Activated CD8-positive, alpha-beta memory T cell treated with anti-CD3 and anti-CD28 coated beads, Interleukin-2, amount 50 U/mL, for 1 hour (primary cell): ENCODE measurements around the gene RNU1-2.
"Not testable (repeated sequence)": the region's sequence is repeated elsewhere in the genome, so short reads cannot be mapped to it uniquely, and the experiment has no call there.

Experiments used
- DNase-seq: peaks from one replicate; pipeline ENCODE4 v3.0.0-alpha.2; 2020; ENCODE audit errors: extremely low read depth

The RNU1-2 gene

DNA sequence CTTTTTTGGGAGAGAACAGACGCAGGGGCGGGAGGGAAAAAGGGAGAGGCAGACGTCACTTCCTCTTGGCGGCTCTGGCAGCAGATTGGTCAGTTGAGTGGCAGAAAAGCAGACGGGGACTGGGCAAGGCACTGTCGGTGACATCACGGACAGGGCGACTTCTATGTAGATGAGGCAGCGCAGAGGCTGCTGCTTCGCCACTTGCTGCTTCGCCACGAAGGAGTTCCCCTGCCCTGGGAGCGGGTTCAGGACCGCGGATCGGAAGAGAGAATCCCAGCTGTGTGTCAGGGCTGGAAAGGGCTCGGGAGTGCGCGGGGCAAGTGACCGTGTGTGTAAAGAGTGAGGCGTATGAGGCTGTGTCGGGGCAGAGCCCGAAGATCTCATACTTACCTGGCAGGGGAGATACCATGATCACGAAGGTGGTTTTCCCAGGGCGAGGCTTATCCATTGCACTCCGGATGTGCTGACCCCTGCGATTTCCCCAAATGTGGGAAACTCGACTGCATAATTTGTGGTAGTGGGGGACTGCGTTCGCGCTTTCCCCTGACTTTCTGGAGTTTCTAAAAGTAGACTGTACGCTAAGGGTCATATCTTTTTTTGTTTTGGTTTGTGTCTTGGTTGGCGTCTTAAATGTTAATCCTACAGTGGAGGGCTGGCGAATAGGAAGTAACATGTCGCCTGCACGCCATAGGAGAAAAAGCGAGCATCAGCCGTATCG, at the start of gene RNU1-2:
Gene RNU1-2 (plus strand): TSS at position 383 of the 718 bp plus-strand sequence.
- peak; percentile 73 for DNase-seq

DNA sequence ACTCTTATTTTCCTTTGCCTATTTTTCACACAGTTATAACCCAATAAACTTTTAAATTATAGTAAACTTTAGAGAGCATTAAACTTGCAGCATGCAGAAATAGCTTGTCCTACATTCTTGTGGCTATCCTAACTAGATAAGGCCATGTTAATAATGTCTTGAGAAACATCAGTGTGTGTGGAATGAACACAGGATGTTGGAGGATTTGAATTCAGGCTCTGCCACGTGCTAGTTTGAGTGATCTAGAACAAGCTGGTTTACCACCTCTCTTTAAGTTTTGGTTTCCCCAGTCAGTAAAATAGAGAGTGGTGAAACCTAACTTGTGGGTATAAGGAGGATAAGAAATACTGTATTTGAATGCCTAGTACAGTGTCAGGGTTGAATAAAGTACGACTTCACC, 39.6 kb upstream of the RNU1-2 start:
- not testable (repeated sequence) for DNase-seq

DNA sequence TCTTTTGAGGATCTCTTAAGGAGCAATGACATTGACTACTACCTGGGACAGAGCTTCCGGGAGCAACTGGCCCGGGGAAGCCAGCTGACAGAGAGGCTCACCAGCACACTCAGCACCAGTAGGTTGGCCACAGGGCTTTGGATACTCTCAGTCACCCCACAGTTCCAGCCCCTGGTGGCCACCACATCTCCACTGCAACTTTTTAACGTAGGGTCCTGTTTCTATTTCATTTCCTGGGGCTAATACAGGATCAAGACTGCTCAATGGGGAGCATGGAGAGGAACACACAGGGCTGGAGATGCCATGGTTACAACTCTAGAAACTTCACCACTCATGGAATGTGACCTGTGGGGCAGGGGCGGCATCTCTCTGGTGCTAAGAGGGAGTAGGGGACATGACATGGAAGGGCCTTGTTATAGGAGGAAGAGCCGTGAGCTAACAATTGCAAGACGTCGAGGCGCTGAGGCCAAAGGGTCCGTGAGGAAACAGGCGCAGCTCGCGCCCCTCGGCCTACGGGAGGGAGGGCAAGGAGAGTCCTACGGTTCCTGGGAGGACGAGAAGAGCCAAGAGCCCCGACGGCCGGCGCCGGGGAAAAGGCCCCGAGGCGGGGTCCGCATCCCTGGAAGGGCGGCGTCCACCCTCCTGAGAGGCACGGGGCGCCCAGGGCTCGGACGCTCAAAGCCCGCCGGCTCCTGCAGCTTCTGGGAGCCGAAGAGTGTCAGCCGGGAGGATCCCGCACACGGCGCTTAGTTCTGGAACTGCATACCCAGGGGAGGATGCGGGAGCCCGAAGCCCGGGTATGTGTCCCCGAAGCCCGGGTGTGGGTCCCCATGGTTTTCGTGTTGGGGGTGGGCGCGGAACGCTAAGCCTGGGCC, 36.4 kb upstream of the RNU1-2 start:
- not testable (repeated sequence) for DNase-seq

DNA sequence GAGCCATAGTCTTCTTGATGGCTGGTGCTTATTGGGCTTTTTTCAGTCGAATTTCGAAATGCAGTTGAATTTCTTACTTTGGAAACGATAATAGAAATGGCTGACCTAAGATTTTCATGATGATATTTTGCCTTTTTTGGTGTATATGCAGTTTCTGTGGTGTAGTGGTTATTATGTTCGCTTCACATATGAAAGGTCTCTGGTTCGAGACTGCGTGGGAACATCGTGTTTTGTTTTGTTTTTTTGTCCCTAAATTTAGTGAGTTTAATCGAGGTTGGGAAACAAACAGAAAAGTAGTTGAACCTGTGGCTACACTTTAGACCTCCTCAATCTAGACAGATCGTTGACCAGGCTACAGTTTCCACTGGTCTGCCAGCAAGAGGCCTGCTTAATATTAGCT, 35.7 kb upstream of the RNU1-2 start:
- not testable (repeated sequence) for DNase-seq

DNA sequence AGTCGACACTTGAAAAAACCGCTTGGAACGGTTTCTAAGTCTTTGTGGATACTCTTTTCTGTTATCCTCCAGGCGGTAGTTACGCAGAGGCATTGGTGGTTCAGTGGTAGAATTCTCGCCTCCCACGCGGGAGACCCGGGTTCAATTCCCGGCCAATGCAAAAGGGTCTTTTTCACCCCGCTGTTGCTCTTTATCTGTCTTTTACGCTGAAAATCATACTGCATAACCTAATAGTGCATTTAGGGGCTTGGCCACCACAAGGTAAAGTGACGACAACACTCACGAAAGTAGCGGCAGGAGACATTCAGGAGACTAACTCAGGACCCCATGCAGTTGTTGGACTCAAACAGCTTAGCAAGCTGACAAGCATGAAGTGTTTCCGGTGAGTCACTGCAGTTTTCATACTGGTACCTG, 33.9 kb upstream of the RNU1-2 start:
- not testable (repeated sequence) for DNase-seq

DNA sequence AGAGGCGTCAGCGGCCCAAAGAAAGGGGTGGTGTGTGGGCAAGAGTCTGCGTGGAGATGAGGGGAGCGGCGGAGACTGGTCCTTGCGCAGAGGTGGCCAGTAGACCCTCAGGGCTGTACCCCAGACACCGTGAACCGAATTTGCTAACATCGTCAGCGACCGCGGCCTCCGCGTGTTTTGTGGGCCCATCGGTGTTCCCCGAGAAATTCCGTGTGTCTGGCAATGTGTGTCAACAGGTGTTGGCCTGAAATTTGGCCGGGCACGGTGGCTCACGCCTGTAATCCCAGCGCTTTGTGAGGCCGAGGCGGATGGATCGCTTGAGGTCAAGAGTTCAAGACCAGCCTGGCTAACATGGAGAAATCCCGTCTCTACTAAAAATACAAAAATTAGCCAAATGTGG, 33.4 kb upstream of the RNU1-2 start:
- DNase-seq, result not testable (repeated sequence)

DNA sequence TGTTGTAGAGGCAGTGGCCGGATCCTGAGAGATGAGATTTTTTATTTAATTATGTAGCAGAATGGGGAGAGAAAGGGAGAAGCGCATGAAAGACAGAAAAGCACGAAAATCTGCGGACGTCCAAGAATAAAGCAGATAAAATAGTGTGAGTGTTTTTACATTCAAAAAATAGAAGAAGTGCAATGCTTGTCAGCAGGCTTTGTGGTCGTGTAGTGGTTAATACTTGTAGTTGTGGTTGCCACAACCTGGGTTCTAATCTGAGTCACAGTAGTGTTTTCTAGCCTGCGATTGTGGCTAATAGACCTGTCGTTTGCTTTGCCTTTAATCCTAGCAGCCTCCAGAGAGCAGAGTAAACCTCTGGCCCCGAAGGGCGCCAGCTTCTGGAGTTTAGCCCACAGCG, 32.8 kb upstream of the RNU1-2 start:
- DNase-seq, result not testable (repeated sequence)

DNA sequence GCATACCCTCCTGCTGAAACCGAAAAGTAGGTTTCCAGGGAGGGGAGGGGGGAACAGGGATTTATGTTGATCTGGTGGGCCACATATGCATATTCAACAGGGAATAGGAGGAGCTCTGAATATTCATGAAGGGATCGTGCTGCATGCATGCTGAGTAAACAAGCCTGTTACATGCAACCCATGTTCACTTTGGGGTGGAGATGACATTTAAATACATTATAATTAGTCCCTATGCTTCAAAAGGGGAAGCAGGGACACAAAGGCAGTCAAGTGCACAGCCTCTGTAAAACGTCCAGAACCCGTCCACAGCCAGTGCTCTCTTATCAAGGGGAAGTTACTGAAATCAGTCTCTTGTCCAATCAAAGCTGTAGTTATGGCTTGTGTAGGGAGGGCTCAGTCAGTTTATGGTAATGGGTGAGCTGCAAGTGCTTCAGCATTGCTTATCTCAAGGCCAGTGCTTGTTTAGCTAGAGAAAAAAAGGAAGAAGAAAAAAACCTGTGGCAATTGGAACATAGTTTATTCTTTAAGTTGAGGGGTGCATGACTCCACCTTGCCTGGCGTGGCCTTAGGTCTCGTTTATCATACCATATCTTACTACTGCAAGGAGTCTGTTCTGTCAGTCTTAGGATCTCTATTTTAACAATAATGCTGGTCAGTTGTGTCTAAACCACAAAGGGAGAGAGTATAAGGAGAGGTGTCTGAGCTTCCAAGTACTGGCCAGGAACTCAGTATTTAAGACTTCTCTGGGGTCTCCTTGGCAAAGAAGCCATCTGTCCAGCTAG, 28.7 kb upstream of the RNU1-2 start:
- not testable (repeated sequence) for DNase-seq

DNA sequence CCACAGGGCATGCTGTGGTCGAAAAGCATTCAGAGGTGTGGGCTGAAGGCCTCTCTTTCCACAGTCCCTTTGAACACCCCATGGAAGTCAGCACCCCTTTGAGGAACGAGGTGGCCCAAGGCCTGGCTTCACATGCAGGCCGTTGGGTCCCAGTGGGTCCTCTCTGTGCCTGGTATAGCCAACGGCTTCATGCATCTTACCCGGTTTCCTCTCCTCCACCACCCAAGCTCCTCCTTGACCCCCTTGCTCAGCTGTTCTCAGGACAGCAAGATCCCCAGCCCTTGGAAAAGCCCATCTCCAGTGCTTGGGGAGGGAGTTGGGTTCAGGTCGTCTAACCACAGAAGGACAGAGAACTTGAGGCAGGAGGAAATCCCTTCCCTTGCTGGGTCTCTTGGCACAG, 27.0 kb upstream of the RNU1-2 start:
- DNase-seq, result not testable (repeated sequence)

DNA sequence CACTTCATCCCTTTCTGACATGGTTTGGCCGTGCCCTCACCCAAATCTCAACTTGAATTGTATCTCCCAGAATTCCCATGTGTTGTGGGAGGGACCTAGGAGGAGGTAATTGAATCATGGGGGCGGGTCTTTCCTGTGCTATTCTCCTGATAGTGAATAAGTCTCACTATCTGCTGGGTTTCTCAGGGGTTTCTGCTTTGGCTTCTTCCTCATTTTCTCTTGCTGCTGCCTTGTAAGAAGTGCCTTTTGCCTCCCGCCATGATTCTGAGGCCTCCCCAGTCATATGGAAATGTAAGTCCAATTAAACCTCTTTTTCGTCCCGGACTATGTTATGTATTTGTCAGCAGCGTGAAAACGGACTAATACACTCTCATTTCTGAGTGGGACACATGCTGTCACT, 25.8 kb upstream of the RNU1-2 start:
- DNase-seq, result not testable (repeated sequence)

DNA sequence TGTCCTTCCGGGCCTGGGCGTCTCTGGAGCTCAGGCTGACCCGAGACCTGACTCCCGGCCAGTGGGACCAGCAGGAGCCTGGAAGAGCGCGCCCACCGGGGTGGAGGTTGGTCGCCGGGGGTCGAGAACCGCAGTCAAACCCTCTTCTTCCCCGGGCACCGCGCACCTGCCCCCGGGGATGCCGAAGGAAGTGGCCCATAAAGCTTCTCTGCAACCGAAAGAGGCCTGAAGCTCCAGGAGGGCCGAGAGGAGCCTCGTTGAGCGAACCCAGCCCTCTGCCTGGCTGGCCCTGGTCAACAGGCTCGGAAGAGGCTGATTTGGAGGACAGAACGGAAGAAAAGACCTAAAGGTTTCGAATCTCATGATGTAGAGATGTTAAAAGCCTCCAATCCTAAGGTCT, 24.6 kb upstream of the RNU1-2 start:
- DNase-seq, result not testable (repeated sequence)

DNA sequence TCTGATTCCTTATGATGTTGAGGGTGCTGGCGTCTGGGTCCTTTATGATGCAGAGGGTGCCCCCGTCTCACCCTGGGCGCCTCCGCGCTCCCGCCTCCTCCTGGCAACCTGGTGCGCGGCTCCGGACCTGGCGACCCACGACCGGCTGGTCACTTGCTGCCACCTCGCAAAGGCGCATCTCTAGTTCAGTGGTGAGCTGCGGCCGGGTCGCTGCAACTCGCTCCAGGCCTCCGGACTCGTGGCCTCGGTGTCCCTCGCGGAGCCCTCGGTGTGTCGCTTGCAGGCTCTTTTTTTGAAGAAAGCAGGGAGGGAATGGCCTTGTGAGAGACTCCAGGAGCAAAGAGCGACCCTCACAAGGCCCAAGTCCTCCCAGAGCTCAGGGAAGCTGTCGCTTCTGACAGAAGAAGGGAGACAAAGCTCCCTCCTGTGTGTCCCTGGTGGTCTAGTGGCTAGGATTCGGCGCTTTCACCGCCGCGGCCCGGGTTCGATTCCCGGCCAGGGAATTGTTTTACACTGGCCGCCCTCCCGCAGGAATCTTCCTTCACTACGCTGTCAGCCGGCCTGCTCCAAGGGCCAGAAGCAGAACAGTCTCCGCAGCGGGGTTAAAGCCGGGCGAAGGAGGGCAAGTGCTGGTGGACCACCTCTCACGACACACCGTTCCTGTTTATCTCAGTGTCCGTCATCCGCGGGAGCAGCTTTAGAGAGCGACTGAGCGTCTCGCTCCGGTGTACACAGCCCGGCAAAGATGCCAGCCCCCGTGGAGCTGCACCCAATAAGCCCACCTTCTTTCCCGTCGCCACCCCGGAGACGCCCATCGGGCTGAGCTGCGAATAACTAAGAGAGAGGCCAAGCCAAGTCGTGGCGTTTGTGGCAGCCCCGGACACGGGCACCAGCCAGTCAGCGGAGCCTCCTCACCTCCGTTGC, 23.4 kb upstream of the RNU1-2 start:
- DNase-seq, result not testable (repeated sequence)

DNA sequence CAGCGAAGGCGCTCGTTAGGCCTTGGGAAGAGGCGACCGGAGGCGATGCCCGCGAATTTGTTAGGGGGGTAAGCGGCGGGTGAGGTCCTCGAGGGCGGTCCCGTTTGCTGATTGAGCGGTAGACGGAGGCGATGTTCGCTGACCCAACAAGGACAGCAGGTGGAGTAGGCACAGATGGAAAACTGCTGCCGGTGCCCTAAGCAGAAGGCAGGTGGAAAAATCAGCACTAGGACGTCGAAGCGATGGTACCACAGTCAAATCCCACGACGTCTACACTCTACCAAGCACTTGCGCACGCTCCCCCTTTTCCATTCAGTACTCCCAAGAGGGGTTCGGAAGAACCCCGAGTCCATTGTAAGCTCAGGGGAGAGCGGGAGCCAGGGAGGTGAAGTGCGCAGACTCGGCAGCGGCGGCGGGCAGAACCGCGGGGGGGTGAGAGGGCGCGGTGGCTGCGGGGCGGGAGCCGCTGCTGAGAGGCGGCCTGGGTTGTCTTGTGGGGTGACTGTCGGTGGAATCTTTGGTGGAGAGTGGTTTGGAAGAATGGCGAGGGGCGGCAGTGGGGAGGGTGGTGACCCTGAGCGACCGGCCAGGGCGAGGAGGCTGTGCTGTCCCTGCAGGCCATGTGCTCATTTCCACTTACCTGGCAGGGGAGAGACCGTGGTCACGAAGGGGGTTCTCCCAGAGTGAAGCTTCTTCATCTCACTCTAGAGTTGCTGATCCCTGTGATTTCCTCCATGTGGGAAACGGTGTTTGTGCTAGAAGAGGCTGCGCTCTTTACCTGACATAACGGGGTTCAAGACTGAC, 22.5 kb upstream of the RNU1-2 start:
- DNase-seq, result not testable (repeated sequence)

DNA sequence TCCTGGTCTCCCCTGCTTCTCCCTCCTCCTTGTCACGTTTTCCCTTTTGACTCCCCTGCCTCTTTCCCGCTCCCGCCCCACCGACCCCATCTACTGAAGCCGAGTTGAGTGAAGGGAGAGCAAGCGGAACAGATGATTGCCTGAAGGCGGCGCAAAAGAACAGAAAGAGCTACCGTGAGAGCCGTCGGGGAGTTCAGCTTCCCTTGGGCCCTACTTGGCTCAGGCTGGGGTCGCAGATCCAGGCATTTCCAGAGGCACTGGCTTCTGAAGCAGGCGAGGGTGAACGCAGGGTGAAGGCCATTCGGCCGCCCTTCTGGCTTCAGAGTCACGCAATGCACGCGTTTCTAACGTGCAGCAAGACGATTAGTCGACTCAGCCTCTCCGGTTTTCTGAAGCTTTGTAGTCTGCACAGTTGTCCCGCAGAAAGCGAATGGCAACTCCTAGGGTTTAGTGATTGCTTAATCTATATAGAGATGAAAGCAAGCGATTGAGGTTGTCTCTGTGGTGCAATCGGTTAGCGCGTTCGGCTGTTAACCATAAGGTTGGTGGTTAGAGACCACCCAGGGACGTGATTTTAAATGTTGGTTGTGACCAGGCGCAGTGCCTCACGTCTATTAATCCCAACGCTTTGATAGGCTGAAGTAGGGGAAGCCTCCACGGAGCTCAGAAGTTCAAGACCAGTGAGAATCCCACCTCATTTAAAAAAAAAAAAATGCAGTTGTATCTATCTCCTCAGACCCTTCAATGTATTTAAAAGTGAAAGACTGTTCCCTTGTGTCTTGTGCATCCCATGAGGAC, 20.6 kb upstream of the RNU1-2 start:
- DNase-seq, result not testable (repeated sequence)

DNA sequence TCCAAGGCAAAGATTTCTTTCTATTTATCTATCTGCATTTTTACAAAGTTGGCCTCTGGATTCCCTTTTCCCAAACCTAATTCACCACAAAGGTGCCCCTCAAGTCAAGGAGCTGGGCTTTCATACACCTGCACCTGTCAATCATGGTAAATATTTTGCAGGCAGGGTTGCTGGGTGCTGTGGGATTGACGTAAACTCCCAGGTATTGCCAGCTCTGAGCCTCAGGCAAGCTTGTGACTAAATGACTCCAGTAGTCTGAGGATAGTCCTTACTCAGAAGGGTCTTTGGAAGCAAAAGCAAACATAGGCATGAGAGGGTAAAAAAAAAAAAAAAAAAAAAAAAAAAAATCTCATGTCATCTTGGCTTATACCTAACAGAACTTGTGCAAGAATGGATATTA, 14.0 kb upstream of the RNU1-2 start:
- not testable (repeated sequence) for DNase-seq

DNA sequence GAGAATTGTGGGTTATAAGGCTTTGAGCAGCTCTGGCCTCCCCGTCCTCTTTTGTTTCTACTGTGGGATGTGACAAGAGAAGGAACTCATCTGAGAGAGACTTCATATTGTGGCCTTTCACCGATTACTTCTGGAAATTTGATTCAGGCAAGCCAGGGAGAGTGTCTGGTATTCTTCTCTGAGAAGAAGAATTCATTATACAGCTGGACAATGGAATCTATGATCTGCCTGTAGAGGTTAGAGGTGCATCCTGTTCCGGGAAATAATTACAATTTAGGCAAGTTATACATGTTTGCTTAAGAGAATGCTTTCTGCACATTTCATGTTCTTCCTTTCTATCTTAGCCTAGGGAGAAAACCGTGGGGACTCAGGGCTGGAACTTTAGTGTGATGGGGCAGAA, 12.8 kb upstream of the RNU1-2 start:
- no peak for DNase-seq

DNA sequence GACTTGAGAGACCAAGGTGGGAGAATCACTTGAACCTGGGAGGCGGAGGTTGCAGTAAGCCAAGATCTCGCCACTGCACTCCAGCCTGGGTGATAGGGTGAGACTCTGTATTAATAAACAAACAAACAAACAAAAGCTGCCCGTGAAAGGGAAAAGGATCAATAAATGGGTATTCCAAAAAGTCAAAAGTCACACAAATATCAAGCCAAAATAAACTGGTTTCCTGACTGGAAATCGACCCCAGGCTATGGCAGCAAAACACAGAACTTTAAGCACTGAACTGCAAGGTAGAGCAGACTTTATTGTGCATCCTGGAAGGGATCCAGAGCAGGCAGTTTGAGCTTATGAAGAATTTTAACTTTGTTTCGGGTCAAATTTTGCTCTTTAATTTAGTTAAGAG, 11.3 kb upstream of the RNU1-2 start:
- not testable (repeated sequence) for DNase-seq

DNA sequence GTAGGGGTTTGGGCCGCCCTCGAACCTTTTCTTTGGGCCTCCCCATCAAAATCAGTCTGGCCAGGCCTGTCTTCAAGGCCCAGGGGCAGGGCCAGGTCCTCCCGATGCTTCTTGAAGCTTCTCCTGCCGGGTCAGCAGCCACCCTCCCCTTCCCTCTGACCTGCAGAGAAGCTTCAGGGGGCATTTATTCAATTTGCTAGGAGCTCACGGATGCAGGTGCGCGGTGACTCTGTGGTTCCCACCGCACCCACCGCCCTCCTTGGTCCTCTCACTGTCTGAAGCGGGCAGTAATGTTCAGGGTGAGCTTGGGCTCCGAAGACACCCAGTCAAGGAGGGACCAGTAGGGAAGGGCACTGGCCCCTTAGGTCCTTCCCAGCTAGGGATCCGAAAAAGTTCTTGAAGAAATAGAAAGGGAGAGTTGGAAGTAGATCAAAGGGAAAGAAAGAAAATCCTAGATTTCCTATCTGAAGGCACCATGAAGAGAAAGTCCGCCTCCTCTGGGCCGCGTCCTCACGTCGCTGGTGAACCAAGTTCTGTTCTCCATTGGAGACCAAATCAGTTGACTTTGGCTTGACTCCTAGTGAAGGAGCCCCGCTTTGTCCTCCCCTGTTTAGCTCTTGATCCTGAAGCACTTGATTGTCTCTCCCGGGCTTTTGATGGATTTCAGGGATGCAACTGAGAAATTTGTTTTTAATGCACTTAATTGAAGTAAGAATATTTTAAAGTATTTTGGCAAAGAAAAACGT, 8.7 kb upstream of the RNU1-2 start:
- DNase-seq, result no peak
